Measurements from ENCODE around the gene TMEFF2. TPM values are rescaled to one million over a fixed set of nuclear protein-coding genes. Genes with fewer than 3 reads are reported as not detected.

The TMEFF2 gene
- total RNA-seq, 1 donor: 9.4 TPM

DNA sequence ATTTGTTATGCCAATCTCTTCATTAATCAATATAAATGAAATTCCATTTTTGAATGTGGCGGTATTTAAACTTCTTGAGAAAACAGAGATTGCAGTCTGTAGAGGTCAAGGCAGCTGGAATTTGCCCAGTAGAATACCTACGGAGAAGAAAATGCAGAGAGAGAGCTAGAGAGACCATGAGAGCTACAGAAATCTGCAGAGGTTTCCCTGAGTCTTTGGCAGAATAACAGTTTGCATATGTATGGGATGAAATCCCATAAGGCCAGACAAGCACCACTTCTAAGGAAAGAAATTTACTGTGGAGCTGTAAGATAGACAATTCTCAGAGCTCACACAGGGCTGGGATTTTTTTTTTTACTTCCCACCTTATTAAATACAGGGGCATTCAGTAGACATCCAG is 23.6 kb upstream of the TMEFF2 start:
- no peak for DNase-seq (ENCODE audit: low read depth)
- no peak overlapping the region for H3K4me3 ChIP-seq (ENCODE audit: low read depth, low read length)
- TF ChIP-seq CTCF (IDR thresholded peaks at IDR 0.05; ENCODE audit: insufficient read depth, low read length): no peak

- H3K4me3 ChIP-seq (ENCODE audit: low read depth, low read length): no peak overlapping the region
- no peak for TF ChIP-seq CTCF (IDR thresholded peaks at IDR 0.05; ENCODE audit: insufficient read depth, low read length)
Measured at GRCh38 chr2:192216336-192216735, 21.6 kb upstream of the TMEFF2 start.

GRCh38 chr2:192215096-192215877 is 20.6 kb upstream of the TMEFF2 start:
- H3K4me3 ChIP-seq (ENCODE audit: low read depth, low read length): no peak overlapping the region
- TF ChIP-seq CTCF (IDR thresholded peaks at IDR 0.05; ENCODE audit: insufficient read depth, low read length): no peak
- no peak for DNase-seq (ENCODE audit: low read depth)

More at GRCh38 chr2:192216336-192216735, 21.6 kb upstream of the TMEFF2 start:
- DNase-seq (ENCODE audit: low read depth): no peak

DNA sequence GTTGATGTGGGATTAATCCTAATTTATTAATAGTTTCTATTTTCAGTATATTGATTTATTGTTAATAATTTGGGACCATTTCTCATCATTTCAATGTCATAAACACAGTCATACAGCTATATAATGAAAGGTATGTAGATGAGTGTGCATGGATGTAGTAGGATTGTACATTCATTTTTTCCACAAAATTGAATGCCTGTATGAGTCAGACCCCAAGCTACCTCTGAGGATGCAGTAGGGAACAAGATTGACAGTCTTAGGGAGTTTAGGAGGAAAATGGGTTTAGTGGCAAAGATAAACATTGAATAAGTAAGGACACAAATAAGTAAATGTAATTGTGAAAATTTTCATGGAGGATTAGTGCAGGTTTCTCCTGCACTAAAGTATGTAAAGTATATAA is 14.1 kb upstream of the TMEFF2 start:
- no peak for TF ChIP-seq CTCF (IDR thresholded peaks at IDR 0.05; ENCODE audit: insufficient read depth, low read length)
- DNase-seq (ENCODE audit: low read depth): no peak
- no peak overlapping the region for H3K4me3 ChIP-seq (ENCODE audit: low read depth, low read length)

DNA sequence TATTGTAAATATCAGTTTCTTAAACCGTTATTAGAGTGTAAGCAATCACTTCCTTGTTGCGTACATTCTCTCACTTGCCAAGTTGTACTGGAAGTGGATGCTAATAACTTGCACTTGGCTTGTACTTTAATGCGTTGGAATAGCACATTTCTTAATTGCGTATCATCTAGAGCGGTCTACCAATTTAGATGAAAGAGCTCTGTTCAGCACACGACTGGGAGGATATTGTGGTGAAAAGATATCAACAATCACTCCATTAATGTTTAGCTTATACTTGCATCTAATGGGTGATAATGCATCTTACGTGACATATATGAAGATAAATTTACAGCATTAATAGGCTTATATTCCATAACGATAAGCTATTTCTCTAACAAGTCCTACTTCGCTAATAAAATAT is 11.7 kb upstream of the TMEFF2 start:
- no peak overlapping the region for H3K4me3 ChIP-seq (ENCODE audit: low read depth, low read length)
- no peak for TF ChIP-seq CTCF (IDR thresholded peaks at IDR 0.05; ENCODE audit: insufficient read depth, low read length)
- no peak for DNase-seq (ENCODE audit: low read depth)

DNA sequence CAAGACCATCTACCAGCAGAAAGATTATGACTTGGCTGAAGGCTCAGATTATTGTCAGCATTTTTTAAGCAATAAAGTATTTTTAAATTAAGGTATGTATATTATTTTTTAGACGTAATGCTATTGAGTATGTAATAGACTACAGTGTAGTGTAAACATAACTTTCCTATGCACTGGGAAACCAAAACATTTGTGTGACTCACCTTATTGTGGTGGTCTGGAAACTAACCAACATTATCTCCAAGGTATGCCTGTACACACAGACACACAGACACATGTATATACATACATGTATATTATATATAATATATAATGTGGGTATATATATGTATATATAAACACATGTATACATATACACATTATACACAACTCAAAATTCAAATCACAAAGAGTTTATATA is 9.1 kb upstream of the TMEFF2 start:
- no peak for DNase-seq (ENCODE audit: low read depth)
- TF ChIP-seq CTCF (IDR thresholded peaks at IDR 0.05; ENCODE audit: insufficient read depth, low read length): no peak

GRCh38 chr2:192202373-192202772 is 7.6 kb upstream of the TMEFF2 start:
- no peak for DNase-seq (ENCODE audit: low read depth)
- no peak for TF ChIP-seq CTCF (IDR thresholded peaks at IDR 0.05; ENCODE audit: insufficient read depth, low read length)
- H3K4me3 ChIP-seq (ENCODE audit: low read depth, low read length): no peak overlapping the region

More for the DNA sequence above, 9.1 kb upstream of the TMEFF2 start:
- no peak overlapping the region for H3K4me3 ChIP-seq (ENCODE audit: low read depth, low read length)
